GM20431 (cell line): ENCODE results near the gene KANSL1.

ENCODE experiments used
- in situ Hi-C: fragments of 300-500 bp; cut with MseI, MboI; formaldehyde crosslinking; loops from one replicate; pipeline ENCODE4 v1.15.0; 2020; ENCODE audit warnings: low sequenced_read_pairs; ENCODE audit not compliant: unreplicated experiment

KANSL1 gene

DNA sequence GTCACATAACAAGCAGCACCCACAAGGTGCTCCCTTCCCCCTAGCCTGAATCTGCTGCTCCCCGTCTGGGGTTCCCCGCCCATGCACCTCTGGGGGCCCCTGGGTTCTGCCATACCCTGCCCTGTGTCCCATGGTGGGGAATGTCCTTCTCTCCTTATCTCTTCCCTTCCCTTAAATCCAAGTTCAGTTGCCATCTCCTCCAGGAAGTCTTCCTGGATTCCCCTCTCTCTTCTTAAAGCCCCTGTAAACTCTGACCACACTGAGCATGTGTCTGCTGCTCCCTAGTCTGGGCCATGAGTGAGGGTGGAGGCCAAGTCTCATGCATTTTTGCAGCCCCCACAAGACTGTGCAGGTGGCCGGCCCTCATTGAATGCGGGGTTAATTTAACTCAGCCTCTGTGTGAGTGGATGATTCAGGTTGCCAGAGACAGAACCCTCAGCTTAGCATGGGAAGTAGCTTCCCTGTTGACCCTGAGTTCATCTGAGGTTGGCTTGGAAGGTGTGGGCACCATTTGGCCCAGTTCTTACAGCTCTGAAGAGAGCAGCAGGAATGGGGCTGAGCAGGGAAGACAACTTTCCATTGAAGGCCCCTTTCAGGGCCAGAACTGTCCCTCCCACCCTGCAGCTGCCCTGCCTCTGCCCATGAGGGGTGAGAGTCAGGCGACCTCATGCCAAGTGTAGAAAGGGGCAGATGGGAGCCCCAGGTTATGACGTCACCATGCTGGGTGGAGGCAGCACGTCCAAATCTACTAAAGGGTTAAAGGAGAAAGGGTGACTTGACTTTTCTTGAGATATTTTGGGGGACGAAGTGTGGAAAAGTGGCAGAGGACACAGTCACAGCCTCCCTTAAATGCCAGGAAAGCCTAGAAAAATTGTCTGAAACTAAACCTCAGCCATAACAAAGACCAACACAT lies 194.0 kb downstream of the KANSL1 start, which contains the start of gene STH:
TSS of gene STH (plus strand) at position 264 of the 913 bp plus-strand sequence. CDS start at position 294, 30 bp downstream.
- in situ Hi-C loops: no loop called here

- in situ Hi-C loops: no loop called here
Measured at GRCh38 chr17:45997624-45998023, 195.6 kb downstream of the KANSL1 start.

GRCh38 chr17:45997166-45997565 lies 196.1 kb downstream of the KANSL1 start:
- in situ Hi-C loops: no loop called here

- in situ Hi-C loops: no loop called here
Measured at GRCh38 chr17:45996282-45996937, 196.8 kb downstream of the KANSL1 start.

- in situ Hi-C loops: no loop called here
Measured at GRCh38 chr17:45995627-45996270, 197.5 kb downstream of the KANSL1 start.

- in situ Hi-C loops: no loop called here
Measured at GRCh38 chr17:45994987-45995386, 198.2 kb downstream of the KANSL1 start.

GRCh38 chr17:45993962-45994627 lies 199.1 kb downstream of the KANSL1 start:
- in situ Hi-C loops: no loop called here

DNA sequence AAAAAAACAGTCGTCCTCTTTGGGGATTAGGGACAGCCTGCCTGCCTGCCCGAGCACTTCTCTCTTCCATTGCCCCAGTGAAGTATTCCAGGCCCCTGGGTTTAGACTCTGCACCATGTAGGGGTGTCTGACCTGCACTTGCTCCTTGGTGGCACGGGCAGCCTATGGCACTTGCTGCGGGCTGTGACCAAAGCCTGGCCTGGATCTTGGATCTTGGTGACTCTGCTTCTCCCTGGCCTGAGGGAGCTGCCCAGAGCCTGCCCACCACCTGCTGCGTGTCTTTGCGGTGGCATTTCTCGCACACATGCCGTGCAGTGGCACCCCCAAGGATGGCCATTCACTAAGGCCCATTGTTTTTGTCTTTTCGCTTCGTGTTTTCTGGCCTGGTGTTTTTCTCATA lies 200.3 kb downstream of the KANSL1 start:
- in situ Hi-C loops: no loop called here

DNA sequence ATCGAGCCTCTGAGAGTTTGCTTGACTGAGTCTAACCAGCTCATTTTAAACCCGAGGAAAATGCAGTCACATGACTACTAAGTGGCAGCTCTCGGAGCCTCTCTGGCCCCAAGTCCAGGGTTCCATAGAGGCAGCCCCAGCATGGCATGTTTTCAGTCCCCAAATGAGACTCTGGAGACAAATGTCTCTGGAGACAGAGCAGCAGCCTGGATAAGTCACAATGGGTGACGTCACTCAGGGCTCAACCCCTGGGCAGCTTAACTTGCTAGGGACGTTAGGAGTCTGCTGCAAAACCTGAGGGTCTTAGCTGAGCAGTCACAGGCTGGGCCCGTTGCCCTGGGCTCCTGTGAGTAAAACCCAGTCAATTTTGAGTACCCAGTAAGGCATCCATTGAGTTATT lies 201.1 kb downstream of the KANSL1 start:
- in situ Hi-C loops: no loop called here

DNA sequence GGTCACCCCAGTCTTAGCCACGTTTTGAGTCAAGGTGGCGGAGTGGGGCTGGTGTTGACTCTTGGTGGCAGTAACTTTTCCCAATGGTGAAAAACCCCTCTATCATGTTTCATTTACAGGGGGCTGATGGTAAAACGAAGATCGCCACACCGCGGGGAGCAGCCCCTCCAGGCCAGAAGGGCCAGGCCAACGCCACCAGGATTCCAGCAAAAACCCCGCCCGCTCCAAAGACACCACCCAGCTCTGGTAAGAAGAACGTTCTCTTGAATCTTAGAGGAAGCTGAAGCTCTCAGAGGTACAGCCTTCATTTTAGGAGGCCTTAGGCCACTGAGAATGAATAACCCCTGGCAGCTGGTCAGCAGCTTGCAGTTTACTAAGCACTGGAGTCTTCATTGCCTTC lies 201.9 kb downstream of the KANSL1 start:
- in situ Hi-C loops: no loop called here

- in situ Hi-C loops: no loop called here
Measured at GRCh38 chr17:45990886-45991285, 202.3 kb downstream of the KANSL1 start.

DNA sequence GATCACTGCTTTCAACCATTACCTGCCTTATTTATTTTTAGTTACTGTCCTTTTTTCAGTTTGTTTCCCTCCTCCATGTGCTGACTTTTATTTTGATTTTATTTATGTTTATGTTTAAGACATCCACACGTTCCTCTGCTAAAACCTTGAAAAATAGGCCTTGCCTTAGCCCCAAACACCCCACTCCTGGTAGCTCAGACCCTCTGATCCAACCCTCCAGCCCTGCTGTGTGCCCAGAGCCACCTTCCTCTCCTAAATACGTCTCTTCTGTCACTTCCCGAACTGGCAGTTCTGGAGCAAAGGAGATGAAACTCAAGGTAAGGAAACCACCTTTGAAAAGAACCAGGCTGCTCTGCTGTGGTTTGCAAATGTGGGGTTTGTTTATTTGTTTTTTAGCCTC lies 203.5 kb downstream of the KANSL1 start:
- in situ Hi-C loops: no loop called here

- in situ Hi-C loops: no loop called here
Measured at GRCh38 chr17:45987706-45988105, 205.5 kb downstream of the KANSL1 start.

DNA sequence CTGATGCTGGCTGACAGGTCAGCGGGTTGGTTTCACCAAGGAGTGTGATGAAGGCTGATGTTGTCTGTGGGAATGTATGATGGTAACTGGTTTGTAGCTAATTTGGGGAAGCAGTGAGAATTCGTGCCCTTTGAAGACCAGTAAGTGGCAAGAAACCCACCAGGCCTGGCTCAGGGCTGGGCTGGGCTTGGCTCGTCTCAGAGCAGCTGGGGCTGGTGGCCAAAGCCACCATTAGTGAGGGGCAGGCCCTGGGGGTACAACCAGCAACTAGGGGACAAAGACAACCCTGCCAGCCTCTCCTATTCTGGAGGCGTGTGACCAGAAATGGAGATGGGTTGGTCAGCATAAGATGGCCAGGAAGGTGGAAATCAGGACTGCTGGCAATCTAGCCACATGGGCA lies 207.2 kb downstream of the KANSL1 start:
- in situ Hi-C loops: no loop called here

DNA sequence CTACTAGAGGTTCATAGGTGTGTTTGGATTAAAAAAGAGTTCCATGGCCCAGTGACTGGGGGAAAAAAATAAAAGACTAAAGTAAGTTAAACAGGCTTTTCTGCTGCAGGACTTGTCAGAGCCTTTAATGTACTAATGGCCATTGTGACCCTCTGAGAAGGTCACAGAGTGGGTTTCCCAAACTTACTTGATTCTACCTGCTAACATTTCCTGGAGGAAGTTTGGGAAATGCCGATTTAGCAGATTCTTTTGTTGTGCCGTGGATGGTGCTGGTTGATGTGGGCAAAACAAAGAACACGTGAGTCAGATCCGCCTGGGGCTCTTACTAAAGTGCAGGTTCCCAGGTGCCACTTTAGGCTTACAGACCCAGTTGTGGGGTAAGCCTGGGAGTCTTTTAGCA lies 207.8 kb downstream of the KANSL1 start:
- in situ Hi-C loops: no loop called here

- in situ Hi-C loops: no loop called here
Measured at GRCh38 chr17:45984368-45984767, 208.9 kb downstream of the KANSL1 start.

- in situ Hi-C loops: no loop called here
Measured at GRCh38 chr17:45983614-45984310, 209.5 kb downstream of the KANSL1 start.

- in situ Hi-C loops: no loop called here
Measured at GRCh38 chr17:45982791-45983613, 210.2 kb downstream of the KANSL1 start.

DNA sequence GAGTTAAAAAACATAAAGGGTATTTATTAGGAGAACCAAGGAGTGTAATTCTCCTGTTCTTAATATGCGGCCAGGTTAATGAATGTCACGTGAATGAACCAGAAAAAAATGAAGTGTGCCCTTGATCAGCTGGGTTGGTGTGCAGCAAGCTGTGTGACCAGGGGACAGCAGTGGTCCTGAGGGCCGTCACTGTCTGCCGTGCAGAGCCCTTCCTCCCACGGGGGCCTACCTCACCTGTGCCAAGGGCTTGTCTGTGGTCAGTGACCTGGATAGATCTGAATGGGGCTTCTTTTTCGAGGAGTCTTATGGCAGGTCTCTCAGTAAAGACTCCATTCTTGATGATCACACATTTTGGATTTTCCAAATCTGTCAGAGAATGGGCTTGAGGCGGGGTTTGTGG lies 211.9 kb downstream of the KANSL1 start:
- in situ Hi-C loops: no loop called here
